AG09319 (cell line): ENCODE results near the gene WWP2.

ENCODE experiments used
- DNase-seq: peaks from one replicate; pipeline ENCODE4 v3.0.0-alpha.2; 2010; ENCODE audit warnings: low read depth; ENCODE audit errors: extremely low read depth
- TF ChIP-seq, protein P1 (sequence below): IDR thresholded peaks from 2 replicates; pipeline ENCODE4 v1.5.1; 2011; ENCODE audit warnings: low read depth, mild to moderate bottlenecking, inconsistent platforms, low read length, moderate library complexity

WWP2 gene

DNA sequence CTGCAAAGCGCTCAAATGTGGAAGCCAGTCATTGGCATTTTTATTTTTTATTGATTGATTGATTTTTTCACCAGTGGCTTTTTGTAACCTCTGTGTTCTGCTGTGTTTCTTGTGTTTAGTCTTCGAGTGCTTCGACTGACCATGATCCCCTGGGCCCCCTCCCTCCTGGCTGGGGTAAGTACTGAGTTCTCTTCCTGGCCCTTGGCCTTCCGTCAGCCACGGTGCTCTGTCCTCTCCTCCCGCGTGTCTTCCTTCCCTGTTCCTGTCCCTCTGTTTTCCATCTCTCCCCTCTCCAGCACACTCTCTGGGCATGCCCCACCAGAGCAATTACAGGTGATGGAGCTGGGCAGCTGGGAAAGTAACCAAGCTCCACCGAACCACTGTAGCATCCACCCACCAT is 163.2 kb downstream of the WWP2 start:
- no peak for DNase-seq
- TF ChIP-seq, protein P1, sequence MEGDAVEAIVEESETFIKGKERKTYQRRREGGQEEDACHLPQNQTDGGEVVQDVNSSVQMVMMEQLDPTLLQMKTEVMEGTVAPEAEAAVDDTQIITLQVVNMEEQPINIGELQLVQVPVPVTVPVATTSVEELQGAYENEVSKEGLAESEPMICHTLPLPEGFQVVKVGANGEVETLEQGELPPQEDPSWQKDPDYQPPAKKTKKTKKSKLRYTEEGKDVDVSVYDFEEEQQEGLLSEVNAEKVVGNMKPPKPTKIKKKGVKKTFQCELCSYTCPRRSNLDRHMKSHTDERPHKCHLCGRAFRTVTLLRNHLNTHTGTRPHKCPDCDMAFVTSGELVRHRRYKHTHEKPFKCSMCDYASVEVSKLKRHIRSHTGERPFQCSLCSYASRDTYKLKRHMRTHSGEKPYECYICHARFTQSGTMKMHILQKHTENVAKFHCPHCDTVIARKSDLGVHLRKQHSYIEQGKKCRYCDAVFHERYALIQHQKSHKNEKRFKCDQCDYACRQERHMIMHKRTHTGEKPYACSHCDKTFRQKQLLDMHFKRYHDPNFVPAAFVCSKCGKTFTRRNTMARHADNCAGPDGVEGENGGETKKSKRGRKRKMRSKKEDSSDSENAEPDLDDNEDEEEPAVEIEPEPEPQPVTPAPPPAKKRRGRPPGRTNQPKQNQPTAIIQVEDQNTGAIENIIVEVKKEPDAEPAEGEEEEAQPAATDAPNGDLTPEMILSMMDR, result no peak

GRCh38 chr16:69926241-69926640 is 164.1 kb downstream of the WWP2 start:
- TF ChIP-seq, protein P1, result no peak
- DNase-seq, result no peak

GRCh38 chr16:69927056-69927757 is 165.1 kb downstream of the WWP2 start:
- TF ChIP-seq, protein P1, result no peak
- DNase-seq, result no peak

- DNase-seq, result no peak
- TF ChIP-seq, protein P1, result no peak
Measured at GRCh38 chr16:69928856-69929400, 166.8 kb downstream of the WWP2 start.

- TF ChIP-seq, protein P1, result no peak
- DNase-seq, result no peak
Measured at GRCh38 chr16:69929480-69929879, 167.3 kb downstream of the WWP2 start.

DNA sequence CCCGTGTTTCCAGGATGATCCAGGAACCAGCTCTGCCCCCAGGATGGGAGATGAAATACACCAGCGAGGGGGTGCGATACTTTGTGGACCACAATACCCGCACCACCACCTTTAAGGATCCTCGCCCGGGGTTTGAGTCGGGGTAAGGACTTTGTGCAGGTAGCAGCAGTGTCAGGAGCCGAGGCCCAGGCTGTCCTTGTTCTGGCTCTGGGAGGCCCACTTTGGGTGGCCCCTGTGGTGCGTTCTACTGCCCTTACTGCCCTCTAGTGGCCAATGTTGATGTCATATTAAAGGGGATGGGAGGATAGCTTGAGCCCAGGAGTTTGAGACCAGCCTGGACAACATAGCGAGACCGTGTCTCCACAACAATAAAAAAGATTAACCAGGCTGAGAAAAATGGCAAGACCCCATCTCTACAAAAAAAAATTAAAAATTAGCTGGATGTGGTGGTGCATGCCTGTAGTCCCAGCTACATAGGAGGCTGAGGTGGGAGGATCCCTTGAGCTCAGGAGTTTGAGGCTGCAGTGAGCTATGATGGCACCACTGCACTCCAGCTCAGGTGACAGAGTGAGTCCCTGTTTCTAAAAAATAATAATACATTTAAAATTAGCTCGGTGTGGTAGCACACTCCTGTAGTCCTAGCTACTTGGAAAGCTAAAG is 168.1 kb downstream of the WWP2 start:
- TF ChIP-seq, protein P1, result peak; percentile 70
- DNase-seq, result no peak

DNA sequence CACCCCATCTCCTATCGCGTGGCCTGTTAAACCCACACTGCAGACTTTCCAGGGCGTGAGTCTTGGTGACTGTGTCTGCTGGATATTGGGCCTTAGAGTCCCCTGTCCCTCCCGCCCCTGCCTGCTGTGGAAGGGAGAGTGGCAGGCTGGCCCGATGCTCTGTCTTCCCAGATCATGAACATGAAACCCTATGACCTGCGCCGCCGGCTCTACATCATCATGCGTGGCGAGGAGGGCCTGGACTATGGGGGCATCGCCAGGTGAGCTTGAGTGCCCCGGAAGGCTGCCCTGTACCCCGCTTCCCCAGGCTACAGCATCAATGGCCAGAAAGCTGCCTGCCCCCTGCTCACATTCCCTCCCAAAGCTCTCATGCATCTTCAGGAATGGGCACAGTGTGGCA is 169.5 kb downstream of the WWP2 start:
- DNase-seq, result no peak
- TF ChIP-seq, protein P1, result no peak
